Upper lobe of right lung (tissue), 1 donor: ENCODE results near the gene SOCS3. TPM values are rescaled to one million over a fixed set of nuclear protein-coding genes. Genes with fewer than 3 reads are reported as not detected.
"Not testable (repeated sequence)": the region's sequence is repeated elsewhere in the genome, so short reads cannot be mapped to it uniquely, and the experiment has no call there.

Experiments
- ATAC-seq: fragments of 200-7000 bp; cut with Tn5 transposase; one replicate; pipeline ENCODE4 v1.9.1; 2020; ENCODE audit warnings: mild to moderate bottlenecking, moderate library complexity
- DNase-seq: peaks from one replicate; pipeline ENCODE4 v3.0.0-alpha.2; 2020
- H3K27ac ChIP-seq: fragments of 200-600 bp; one replicate; pipeline ENCODE4 v1.8.0; 2022
- H3K27me3 ChIP-seq: fragments of 200-600 bp; one replicate; pipeline ENCODE4 v1.8.0; 2022; ENCODE audit warnings: mild to moderate bottlenecking
- H3K36me3 ChIP-seq: fragments of 200-600 bp; one replicate; pipeline ENCODE4 v1.8.0; 2022
- H3K4me1 ChIP-seq: fragments of 200-600 bp; one replicate; pipeline ENCODE4 v1.8.0; 2022
- H3K4me3 ChIP-seq: fragments of 200-600 bp; one replicate; pipeline ENCODE4 v1.8.0; 2022; ENCODE audit warnings: mild to moderate bottlenecking
- H3K9me3 ChIP-seq: fragments of 200-600 bp; one replicate; pipeline ENCODE4 v1.8.0; 2022
- intact Hi-C: fragments of 100-400 bp; cut with DNase I; formaldehyde crosslinking; loops from one replicate; pipeline ENCODE4 v1.11.0; 2022
- total RNA-seq: library from RNA; stranded (reverse); fragmentation: NEBNext Ultra II Directional; extraction: Animal tissue kit (Norgen Biotek cat#: 25700); gene quantifications from one replicate; pipeline ENCODE4 v1.2.1, GENCODE V29; 2021
- TF ChIP-seq, protein P1 (sequence below): fragments of 200-600 bp; IDR thresholded peaks from one replicate; pipeline ENCODE4 v1.8.0; 2022; ENCODE audit warnings: antibody characterized with exemption
- donor health status: DM: no; HTN: yes; CAD: no; lungs with severe emphysema.

The SOCS3 gene
- total RNA-seq, 1 donor from 2014 or later, result 82.0 TPM

DNA sequence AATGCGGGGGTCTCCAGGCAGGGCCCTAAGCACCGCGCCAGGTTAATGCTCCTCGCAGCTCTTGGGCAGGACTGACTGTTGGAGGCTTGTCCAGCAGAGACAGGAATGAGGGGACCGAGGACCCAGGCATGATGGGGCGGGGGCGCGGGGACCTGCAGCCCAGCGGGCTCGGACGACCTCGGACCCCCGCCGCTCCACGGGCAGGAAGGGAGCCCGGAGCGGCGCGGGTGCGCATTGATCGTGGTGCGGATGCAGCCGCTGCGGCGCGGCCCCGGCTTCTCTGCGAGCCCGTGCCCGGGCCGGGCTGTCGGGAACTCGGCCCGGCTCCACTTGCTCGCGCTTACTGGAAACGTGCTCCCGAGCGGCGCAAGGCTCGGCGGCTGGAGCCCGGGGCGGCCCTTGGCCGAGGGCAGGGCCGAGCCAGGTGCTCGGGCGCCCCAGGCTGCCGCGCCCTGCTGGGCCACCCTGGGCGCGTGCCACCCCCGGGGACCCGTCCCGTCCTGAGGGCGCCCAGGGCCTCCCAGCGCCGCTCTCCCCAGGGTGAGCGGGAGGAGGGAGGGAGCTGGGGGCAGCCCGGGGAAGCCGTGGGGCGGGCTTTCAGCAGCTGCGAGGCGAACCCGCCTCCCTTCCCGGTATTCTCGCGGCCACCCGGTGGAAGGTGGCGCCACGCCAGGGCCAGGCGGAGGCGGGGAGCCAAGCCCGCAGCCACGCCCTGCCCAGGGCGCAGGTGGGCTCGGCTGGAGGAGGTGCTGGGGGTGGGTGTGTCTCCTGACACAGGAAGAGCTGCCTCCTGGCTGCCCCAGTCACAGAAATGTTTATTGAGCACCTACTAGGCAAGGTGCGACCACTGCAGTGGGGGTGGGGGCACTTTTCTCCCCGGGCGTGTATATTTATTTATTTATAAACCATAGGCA, 45.9 kb downstream of the SOCS3 start:
- TF ChIP-seq, protein P1, sequence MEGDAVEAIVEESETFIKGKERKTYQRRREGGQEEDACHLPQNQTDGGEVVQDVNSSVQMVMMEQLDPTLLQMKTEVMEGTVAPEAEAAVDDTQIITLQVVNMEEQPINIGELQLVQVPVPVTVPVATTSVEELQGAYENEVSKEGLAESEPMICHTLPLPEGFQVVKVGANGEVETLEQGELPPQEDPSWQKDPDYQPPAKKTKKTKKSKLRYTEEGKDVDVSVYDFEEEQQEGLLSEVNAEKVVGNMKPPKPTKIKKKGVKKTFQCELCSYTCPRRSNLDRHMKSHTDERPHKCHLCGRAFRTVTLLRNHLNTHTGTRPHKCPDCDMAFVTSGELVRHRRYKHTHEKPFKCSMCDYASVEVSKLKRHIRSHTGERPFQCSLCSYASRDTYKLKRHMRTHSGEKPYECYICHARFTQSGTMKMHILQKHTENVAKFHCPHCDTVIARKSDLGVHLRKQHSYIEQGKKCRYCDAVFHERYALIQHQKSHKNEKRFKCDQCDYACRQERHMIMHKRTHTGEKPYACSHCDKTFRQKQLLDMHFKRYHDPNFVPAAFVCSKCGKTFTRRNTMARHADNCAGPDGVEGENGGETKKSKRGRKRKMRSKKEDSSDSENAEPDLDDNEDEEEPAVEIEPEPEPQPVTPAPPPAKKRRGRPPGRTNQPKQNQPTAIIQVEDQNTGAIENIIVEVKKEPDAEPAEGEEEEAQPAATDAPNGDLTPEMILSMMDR, result no peak
- H3K36me3 ChIP-seq, result no peaks in the 10 kb centered on the region
- no peaks in the 10 kb centered on the region for H3K9me3 ChIP-seq
- peaks cover 47% of the 10 kb centered on the region for H3K4me1 ChIP-seq
- H3K4me3 ChIP-seq, result peak overlapping the region; percentile 49
- DNase-seq, result peak; percentile 94
- no peaks in the 10 kb centered on the region for H3K27me3 ChIP-seq
- intact Hi-C loops, result no loop called here
- peak; percentile 86 for ATAC-seq
- H3K27ac ChIP-seq, result peak overlapping the region; percentile 80

GRCh38 chr17:78309659-78310255, 50.1 kb downstream of the SOCS3 start:
- DNase-seq, H3K4me3 ChIP-seq, H3K27ac ChIP-seq, ATAC-seq, H3K27me3 ChIP-seq, H3K9me3 ChIP-seq, H3K36me3 ChIP-seq, intact Hi-C loops: not testable (repeated sequence)
- H3K4me1 ChIP-seq, result peaks cover 13% of the 10 kb centered on the region

DNA sequence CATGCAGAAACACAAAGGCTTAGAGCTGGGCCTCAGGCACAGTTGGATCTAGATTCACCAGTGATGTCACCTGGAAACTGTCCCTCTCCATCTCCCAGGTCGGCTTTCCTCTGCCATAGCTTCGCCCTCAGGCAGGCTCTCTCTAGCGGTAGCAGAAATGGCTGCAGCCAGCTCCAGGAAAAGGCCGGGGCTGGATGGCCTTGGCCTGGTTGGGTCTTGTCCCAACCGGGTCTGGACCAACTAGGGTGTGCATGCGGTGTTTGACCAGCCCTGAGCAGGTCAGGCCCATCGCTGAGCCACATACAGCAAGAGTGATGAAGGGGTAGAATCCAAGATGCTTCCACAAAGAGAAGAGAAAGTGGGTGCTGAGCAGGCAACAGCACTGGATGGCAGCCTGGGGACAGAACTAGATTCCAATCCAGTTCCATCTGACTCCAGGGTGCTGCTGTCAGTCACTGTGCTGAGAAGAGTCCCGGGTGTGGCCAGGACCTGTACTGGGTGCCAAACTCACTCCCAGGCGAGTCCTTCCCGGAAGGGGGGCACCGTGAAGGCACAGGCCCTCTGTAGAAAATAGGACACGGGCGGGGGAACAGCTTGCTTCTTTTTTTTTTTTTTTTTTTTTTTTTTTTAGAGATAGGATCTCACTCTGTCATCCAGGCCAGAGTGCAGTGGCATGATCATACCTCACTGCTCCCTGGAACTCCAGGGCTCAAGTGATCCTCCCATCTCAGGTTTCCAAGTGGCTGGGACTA, 51.8 kb downstream of the SOCS3 start:
- TF ChIP-seq, protein P1, result no peak

GRCh38 chr17:78306913-78307312, 53.0 kb downstream of the SOCS3 start:
- TF ChIP-seq, protein P1, result no peak
- intact Hi-C loops, result no loop called here
- no peaks in the 10 kb centered on the region for H3K9me3 ChIP-seq
- no peaks in the 10 kb centered on the region for H3K27me3 ChIP-seq
- no peak overlapping the region for H3K27ac ChIP-seq
- no peak for ATAC-seq
- H3K4me1 ChIP-seq, result no peaks in the 10 kb centered on the region
- no peak for DNase-seq
- no peaks in the 10 kb centered on the region for H3K36me3 ChIP-seq
- H3K4me3 ChIP-seq, result no peak overlapping the region

More for the DNA sequence above, 51.8 kb downstream of the SOCS3 start:
- Histone ChIP-seq H3K27me3 (no peaks in the 10 kb centered on the region), H3K27ac (no peak overlapping the region), H3K36me3 (no peaks in the 10 kb centered on the region), H3K9me3 (no peaks in the 10 kb centered on the region), H3K4me1 (peaks cover under 1% of the 10 kb centered on the region), H3K4me3 (no peak overlapping the region)
- intact Hi-C loops, result no loop called here
- DNase-seq (no peak), ATAC-seq (no peak)

Other genes starting within 250 kb of the SOCS3 start
- gene TMC6, start 231.3 kb downstream of the SOCS3 start, total RNA-seq, result 176 TPM
- 26.6 TPM for gene TMC8, start 229.3 kb downstream of the SOCS3 start, total RNA-seq
- not detected for gene C17orf99, start 213.7 kb downstream of the SOCS3 start, total RNA-seq
- 206 TPM for gene SYNGR2, start 191.5 kb downstream of the SOCS3 start, total RNA-seq
- gene TK1, start 173.0 kb downstream of the SOCS3 start, total RNA-seq, result 3.3 TPM
- 32.5 TPM for gene AFMID, start 172.7 kb downstream of the SOCS3 start, total RNA-seq
- gene BIRC5, start 145.8 kb downstream of the SOCS3 start, total RNA-seq, result 1.1 TPM
- gene TMEM235, start 128.4 kb downstream of the SOCS3 start, total RNA-seq, result not detected
- 95.5 TPM for gene PGS1, start 18.6 kb upstream of the SOCS3 start, total RNA-seq
- gene DNAH17, start 217.3 kb upstream of the SOCS3 start, total RNA-seq, result 2.8 TPM